Subcutaneous abdominal adipose tissue (tissue), 5 donors: ENCODE results near the gene PBRM1.

ENCODE experiments used
- H3K27ac ChIP-seq: one replicate; pipeline ENCODE4 v1.7.0; 2013; ENCODE audit warnings: low read depth, mild to moderate bottlenecking, inconsistent platforms, low read length, moderate library complexity
- H3K27me3 ChIP-seq, 5 donors: one replicate each; pipeline ENCODE4 v1.7.0; 2013; ENCODE audit warnings: low read length in 5 of 5, inconsistent platforms in 1 of 5; ENCODE audit not compliant: control insufficient read depth in 5 of 5, insufficient read depth in 4 of 5
- H3K36me3 ChIP-seq, 5 donors: one replicate each; pipeline ENCODE4 v1.7.0; 2013; ENCODE audit warnings: low read length in 5 of 5; ENCODE audit not compliant: control insufficient read depth in 5 of 5, insufficient read depth in 5 of 5
- H3K4me1 ChIP-seq, 5 donors: one replicate each; pipeline ENCODE4 v1.7.0; 2013; ENCODE audit warnings: low read length in 5 of 5, mild to moderate bottlenecking in 3 of 5, moderate library complexity in 1 of 5; ENCODE audit not compliant: control insufficient read depth in 5 of 5, insufficient read depth in 5 of 5
- H3K4me3 ChIP-seq, 5 donors: one replicate each; pipeline ENCODE4 v1.7.0; 2013; ENCODE audit warnings: low read length in 5 of 5, low read depth in 1 of 5
- H3K9ac ChIP-seq, 5 donors: one replicate each; pipeline ENCODE4 v1.7.0; 2013; ENCODE audit warnings: low read length in 5 of 5, mild to moderate bottlenecking in 4 of 5, moderate library complexity in 3 of 5
- H3K9me3 ChIP-seq, 5 donors: one replicate each; pipeline ENCODE4 v1.7.0; 2013; ENCODE audit warnings: low read length in 5 of 5; ENCODE audit not compliant: control insufficient read depth in 5 of 5
- donor health status: healthy.
- donor health status: healthy.
- donor health status: healthy.
- donor health status: healthy.
- donor health status: healthy.

PBRM1 gene

GRCh38 chr3:52705438-52705687 is 19.6 kb upstream of the PBRM1 start:
- no peaks in the 10 kb centered on the region for H3K9me3 ChIP-seq
- peak overlapping the region; percentile 86 for H3K27ac ChIP-seq
- peak overlapping the region; percentile 83 to 99 (median 95) for H3K4me3 ChIP-seq
- H3K9ac ChIP-seq: peak overlapping the region; percentile 66 to 89 (median 83)
- peaks cover 4 to 38% (median 36%) of the 10 kb centered on the region in 5 donors for H3K4me1 ChIP-seq
- peaks cover 0 to 17% (median 3%) of the 10 kb centered on the region in 5 donors for H3K36me3 ChIP-seq
- no peaks in the 10 kb centered on the region for H3K27me3 ChIP-seq

- Histone ChIP-seq H3K36me3 (peaks cover 0 to 21% (median 6%) of the 10 kb centered on the region in 5 donors), H3K9ac (peak overlapping the region; percentile 66 to 89 (median 83)), H3K9me3 (no peaks in the 10 kb centered on the region), H3K4me3 (peak overlapping the region; percentile 83 to 99 (median 95)), H3K27ac (peak overlapping the region; percentile 86), H3K27me3 (no peaks in the 10 kb centered on the region), H3K4me1 (peaks cover 4 to 38% (median 36%) of the 10 kb centered on the region in 5 donors)
These were observed 19.1 kb upstream of the PBRM1 start for GRCh38 chr3:52704611-52705437.

- H3K27ac ChIP-seq: peak overlapping the region; percentile 29
- no peak overlapping the region for H3K9ac ChIP-seq
- no peaks in the 10 kb centered on the region for H3K9me3 ChIP-seq
- peaks cover 4 to 38% (median 36%) of the 10 kb centered on the region in 5 donors for H3K4me1 ChIP-seq
- no peak overlapping the region for H3K4me3 ChIP-seq
- H3K27me3 ChIP-seq: no peaks in the 10 kb centered on the region
- peaks cover 0 to 19% (median 3%) of the 10 kb centered on the region in 5 donors for H3K36me3 ChIP-seq
These were observed 17.6 kb upstream of the PBRM1 start for GRCh38 chr3:52703341-52703740.

- Histone ChIP-seq H3K4me3 (no peak overlapping the region), H3K27ac (no peak overlapping the region), H3K36me3 (peaks cover 46 to 66% (median 53%) of the 10 kb centered on the region in 5 donors), H3K9ac (no peak overlapping the region), H3K9me3 (no peaks in the 10 kb centered on the region), H3K4me1 (no peaks in the 10 kb centered on the region), H3K27me3 (no peaks in the 10 kb centered on the region)
These were observed 11.9 kb upstream of the PBRM1 start for GRCh38 chr3:52697632-52697965.

- Histone ChIP-seq H3K27me3 (no peaks in the 10 kb centered on the region), H3K27ac (no peak overlapping the region), H3K9me3 (no peaks in the 10 kb centered on the region), H3K36me3 (peaks cover 48 to 71% (median 58%) of the 10 kb centered on the region in 5 donors), H3K9ac (no peak overlapping the region), H3K4me1 (no peaks in the 10 kb centered on the region), H3K4me3 (no peak overlapping the region)
These were observed 11.3 kb upstream of the PBRM1 start for GRCh38 chr3:52696830-52697631.

- H3K9ac ChIP-seq: no peak overlapping the region
- H3K27ac ChIP-seq: no peak overlapping the region
- H3K27me3 ChIP-seq: no peaks in the 10 kb centered on the region
- no peak overlapping the region for H3K4me3 ChIP-seq
- H3K36me3 ChIP-seq: peaks cover 53 to 81% (median 67%) of the 10 kb centered on the region in 5 donors
- H3K9me3 ChIP-seq: no peaks in the 10 kb centered on the region
- H3K4me1 ChIP-seq: no peaks in the 10 kb centered on the region
These were observed 10.3 kb upstream of the PBRM1 start for GRCh38 chr3:52695798-52696671.

GRCh38 chr3:52694528-52695189 is 8.9 kb upstream of the PBRM1 start:
- peaks cover 62 to 89% (median 75%) of the 10 kb centered on the region in 5 donors for H3K36me3 ChIP-seq

GRCh38 chr3:52693071-52693470 is 7.4 kb upstream of the PBRM1 start:
- no peak overlapping the region for H3K27ac ChIP-seq
- no peak overlapping the region for H3K9ac ChIP-seq
- H3K36me3 ChIP-seq: peaks cover 76 to 97% (median 91%) of the 10 kb centered on the region in 5 donors
- H3K9me3 ChIP-seq: no peaks in the 10 kb centered on the region
- H3K27me3 ChIP-seq: no peaks in the 10 kb centered on the region
- H3K4me3 ChIP-seq: no peak overlapping the region
- no peaks in the 10 kb centered on the region for H3K4me1 ChIP-seq

More at GRCh38 chr3:52694528-52695189, 8.9 kb upstream of the PBRM1 start:
- H3K4me1 ChIP-seq: no peaks in the 10 kb centered on the region
- no peak overlapping the region for H3K27ac ChIP-seq
- H3K4me3 ChIP-seq: no peak overlapping the region
- H3K27me3 ChIP-seq: no peaks in the 10 kb centered on the region
- H3K9ac ChIP-seq: no peak overlapping the region
- H3K9me3 ChIP-seq: no peaks in the 10 kb centered on the region

- no peak overlapping the region for H3K9ac ChIP-seq
- peaks cover 5 to 16% (median 14%) of the 10 kb centered on the region in 5 donors for H3K4me1 ChIP-seq
- no peaks in the 10 kb centered on the region for H3K27me3 ChIP-seq
- H3K27ac ChIP-seq: no peak overlapping the region
- H3K9me3 ChIP-seq: no peaks in the 10 kb centered on the region
- H3K4me3 ChIP-seq: no peak overlapping the region
- peaks cover 64 to 82% (median 74%) of the 10 kb centered on the region in 5 donors for H3K36me3 ChIP-seq
These were observed 4.8 kb upstream of the PBRM1 start for GRCh38 chr3:52690560-52690959.
